GM18498 (cell line): ENCODE measurements around the gene ATP11A.

ENCODE experiments used
- ATAC-seq: cut with Tn5 transposase; IDR thresholded peaks from one replicate; pipeline ENCODE4 v1.9.1; 2021; ENCODE audit warnings: mild to moderate bottlenecking, moderate library complexity; ENCODE audit not compliant: unreplicated experiment

Gene ATP11A

DNA sequence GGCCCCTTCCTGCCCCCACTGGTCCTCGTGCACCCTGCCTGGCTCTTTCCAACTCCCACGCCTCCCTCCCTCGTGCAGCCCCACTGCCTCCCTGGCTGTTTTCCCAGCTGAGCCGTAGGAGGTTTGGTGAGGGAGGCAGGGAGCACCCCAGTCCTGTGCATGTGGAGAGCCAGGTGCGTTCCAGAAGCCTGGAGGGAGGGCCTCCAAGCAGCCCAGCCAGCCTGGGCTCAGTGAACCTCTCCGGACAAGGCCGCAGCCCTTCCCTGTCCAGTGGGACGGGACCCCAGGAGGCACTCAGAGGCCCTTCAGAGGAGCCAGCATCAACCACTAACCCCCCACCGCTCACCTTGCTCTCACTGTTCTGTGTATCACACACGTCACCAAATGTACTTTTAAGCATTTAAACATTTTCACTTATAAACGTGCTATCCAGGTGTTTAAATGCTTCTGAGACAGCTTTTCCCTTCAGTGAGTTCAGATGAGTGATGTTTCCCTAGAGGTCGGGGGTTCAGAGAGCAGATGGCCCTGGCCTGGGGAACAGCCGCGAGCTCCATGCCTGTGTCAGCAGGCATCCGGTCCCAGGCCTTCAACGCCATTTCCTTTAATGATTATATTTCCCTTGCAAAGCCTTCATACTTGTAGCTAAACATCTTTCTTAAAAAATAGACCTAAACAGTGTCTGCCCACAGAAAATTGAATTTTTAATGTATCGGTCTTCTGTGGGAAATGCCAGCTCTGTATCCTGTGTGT is 122.6 kb downstream of the ATP11A start:
- no peak for ATAC-seq

DNA sequence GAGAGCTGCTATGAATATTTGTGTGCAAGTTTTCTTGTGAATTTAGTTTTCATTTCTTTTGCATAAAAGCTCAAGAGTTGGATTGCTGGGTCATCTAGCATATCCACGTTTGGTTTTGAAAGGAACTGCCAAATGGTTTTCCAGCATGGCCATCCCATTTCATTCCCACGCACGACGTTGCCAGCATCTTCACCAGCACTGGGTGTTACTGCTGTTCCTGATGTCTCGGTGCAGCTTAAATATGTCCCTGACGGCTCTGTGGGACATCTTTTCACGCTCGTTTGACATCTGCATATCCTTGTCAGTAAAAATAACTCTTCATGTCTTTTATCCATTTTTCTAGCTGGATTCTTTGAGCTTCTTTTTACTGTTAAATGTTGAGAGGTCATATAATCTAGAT is 123.7 kb downstream of the ATP11A start:
- no peak for ATAC-seq

DNA sequence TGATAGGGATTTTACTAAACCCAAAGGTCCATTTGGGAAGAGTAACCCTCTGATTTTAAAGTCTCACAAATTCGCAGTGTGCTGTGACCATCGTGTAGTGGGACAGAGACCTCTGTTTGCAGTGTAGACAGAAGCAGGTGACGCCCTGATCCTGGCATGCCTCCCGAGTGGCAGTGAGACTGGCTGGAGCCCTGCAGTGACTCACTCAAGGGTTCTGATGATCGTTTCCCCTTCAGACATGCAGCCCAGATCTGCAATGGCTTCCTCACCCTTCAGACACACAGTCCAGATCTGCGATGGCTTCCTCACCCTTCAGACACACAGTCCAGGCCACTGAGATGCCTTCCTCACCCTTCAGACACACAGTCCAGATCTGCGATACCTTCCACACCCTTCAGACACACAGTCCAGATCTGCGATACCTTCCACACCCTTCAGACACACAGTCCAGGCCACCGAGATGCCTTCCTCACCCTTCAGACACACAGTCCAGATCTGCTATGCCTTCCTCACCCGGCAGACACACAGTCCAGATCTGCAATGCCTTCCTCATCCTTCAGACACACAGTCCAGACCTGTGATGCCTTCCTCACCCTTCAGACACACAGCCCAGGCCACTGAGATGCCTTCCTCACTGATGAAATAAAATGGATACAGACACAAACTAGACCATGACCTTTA is 125.2 kb downstream of the ATP11A start:
- no peak for ATAC-seq

DNA sequence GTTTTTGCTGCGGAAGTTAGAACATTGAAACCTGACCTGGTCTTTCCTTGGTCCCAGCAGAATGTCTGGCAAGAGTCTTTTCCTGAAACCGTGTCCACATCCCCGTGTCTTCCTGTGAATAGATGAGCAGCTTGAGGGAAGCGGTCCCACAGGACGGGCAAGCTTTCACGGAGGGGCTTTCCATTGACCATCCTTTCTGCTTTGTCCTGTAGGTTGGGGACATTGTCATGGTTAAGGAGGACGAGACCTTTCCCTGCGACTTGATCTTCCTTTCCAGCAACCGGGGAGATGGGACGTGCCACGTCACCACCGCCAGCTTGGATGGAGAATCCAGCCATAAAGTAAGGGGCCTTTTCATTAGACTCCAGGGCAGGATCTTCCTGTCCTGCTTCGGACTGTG is 126.0 kb downstream of the ATP11A start:
- no peak for ATAC-seq

DNA sequence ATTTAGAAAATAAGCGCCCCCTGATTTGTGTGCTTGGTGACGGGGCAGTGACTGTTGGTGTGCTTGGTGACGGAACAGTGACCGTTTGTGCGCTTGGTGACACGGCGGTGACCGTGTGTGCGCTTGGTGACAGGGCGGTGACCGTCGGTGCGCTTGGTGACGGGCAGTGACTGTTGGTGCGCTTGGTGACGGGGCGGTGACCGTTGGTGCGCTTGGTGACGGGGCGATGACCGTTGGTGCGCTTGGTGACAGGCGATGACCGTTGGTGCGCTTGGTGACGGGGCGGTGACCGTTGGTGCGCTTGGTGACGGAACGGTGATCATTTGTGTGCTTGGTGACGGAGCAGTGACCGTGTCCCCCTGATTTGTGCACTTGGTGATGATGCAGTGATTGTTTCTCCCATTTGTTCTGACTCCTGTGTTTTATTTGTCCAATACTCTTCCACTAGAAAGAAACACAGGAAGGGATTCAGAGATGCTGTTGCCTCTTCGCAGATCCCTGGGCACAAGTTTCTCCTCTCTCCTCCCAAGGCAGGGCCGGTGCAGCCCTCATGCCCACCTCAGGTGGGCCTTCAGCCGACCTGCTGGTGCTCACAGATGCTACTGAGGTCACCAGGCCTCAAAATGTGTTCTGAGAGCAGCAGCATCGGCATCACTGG is 128.3 kb downstream of the ATP11A start:
- ATAC-seq: no peak

DNA sequence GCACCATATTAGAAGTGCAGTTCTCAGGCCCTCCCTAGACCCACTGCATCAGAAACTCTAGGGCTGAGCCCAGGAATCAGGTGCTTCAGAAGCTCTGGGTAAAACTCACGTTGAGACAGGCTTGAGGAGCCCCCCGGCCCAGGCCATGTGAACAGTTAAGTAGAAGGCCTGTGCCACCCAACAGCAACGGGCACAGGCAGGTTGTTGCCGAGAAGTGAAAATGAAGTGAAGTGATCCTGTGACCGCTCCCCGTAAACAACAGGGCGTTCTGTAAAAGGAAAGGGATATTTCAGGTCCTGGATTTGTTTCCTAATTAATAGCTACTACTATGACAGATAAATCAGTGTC is 128.8 kb downstream of the ATP11A start:
- ATAC-seq: no peak

DNA sequence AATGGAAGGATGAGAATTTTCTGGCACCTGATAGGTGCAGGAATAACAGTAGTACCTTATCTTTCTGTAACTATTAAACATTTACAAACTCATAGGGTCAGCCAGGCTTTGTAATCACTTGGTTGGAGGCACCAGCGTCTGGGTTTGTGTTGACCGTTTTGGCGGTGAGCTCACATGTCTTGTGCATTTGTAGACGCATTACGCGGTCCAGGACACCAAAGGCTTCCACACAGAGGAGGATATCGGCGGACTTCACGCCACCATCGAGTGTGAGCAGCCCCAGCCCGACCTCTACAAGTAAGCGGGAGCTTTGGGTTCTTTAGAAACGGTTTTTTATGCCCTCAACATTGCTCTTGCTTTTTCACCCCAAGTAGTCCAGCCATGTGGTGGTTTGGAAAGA is 129.3 kb downstream of the ATP11A start:
- no peak for ATAC-seq

DNA sequence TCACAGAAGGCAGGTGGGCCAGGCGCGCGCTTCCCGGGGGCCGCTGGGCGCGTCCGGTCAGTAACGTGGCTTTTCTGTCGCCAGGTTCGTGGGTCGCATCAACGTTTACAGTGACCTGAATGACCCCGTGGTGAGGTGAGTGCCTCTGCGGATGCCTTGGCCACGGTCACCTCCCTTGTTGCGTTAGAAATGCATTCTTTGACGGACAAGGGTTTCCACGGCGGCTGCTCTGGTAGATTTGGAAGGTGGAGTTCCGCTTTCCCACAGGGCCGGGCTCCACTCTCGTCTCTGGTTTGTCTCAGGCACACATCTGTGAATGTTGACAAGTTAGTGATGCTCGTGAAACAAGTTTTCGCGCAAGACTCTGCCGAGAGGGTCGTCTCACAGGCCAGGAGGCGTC is 130.0 kb downstream of the ATP11A start:
- no peak for ATAC-seq

DNA sequence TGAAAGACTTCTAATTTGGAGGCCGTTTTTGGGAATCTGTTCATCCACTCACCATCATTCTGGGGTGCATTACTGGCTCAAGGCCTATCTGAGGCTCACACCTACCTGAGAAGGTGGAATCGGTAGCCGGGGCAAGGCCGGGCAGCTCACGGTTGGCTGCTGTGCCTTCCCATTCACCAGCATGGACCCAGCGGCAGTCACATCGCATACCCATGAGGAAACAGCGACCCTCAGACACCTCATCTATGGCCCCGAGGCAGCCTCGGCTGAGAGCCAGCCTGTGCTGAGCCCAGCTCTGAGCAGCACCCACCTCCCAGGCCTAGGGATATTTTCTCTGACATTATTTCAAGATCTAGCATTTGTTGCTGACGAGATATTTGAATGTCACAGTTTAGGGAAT is 130.5 kb downstream of the ATP11A start:
- ATAC-seq: no peak

DNA sequence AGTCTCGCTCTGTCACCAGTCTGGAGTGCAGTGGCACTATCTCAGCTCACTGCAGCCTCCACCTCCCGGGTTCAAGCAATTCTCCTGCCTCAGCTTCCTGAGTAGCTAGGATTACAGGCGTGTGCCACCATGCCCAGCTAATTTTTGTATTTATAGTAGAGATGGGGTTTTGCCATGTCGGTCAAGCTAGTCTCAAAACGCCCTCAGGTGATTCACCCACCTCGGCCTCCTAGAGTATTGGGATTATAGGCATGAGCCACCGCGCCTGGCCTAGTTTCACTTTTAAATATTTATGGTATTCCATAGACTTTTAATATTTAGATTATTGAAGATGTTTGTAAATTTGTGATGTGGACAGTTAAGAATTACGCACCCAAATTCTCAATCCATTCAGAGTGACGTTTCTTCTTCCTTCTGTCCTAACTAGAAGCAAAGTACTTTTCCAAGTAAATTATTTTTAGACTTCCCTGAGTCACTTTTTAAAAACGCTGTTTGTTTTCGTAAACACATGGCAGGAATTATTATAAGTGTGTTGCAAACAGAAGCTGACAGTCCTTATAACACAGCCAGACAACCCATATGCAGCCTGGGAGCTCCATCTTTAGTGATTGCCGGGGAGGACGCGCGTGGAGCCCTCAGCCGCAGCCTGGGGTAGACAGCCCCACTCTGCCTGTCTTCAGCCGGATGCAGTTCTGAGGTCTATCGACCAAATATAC is 131.7 kb downstream of the ATP11A start:
- ATAC-seq: no peak

DNA sequence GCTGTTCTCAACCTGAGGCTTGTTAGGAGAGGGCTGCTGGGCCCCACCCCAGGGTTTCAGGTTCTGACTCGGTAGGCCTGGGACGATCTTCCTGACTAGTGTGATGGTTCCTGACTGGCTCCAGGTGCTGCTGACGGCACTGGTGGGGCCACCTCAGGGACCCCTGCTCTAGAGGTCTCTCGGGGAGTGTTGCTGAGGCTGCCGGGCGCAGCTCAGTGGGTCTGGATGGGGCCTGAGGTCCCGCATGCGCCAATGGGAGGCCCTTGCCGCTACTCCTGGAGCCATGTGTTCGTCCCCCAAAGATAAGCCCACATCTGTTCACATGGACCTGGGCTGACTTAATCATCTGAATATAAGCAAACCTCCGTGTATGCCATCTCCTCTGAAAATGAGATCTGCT is 133.0 kb downstream of the ATP11A start:
- ATAC-seq: no peak

DNA sequence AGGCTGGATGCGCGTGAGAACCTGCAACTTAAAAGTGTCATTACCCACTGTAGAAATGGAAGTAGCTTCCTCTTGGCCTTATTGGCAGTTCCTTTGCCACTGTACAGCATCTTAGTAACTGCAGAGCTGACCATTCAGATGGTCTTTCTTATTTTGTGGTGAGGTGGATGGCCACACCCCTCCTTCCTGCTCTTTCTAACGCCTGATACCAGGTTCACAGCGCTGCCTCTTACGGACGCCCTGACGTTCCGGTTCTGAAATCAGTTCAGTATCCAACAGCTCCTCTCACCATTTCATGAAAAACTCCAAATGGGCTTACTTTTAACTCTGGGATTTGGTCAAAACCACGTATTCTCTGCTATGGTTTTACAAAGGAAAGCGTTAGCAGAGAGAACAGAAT is 134.6 kb downstream of the ATP11A start:
- no peak for ATAC-seq

DNA sequence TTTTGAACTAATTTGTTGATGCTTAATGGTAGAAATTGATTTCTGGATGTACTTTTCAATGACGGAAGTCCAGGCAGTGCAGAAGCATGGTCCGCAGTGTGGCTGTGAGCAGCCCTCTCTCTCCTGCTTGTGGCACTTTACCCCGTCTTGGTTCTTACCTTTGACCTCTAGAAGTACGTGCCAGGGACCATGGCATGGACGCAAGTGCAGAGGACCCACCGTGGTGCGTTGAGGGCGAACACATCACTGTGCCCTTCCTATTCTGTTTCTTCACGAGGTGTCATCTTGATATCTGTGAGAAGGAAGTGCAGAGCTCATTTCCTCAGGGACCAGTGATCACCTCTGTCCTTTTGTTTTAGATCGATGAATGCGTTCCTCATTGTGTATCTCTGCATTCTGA is 135.2 kb downstream of the ATP11A start:
- ATAC-seq: no peak

DNA sequence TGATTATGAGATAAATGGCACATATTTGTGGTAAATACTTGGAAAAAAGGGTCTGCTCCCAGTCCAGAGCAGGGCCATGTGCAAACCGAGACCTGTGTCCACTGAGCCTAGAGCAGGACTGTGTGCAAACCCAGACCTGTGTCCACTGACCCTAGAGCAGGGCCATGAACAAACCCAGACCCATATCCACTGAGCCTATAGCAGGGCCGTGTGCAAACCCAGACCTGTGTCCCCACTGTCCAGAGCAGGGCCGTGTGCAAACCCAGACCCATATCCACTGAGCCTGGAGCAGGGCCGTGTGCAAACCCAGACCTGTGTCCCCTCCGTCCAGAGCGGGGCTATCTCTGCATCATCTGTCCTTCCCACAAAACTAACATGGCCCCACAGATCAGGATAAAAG is 136.0 kb downstream of the ATP11A start:
- no peak for ATAC-seq

DNA sequence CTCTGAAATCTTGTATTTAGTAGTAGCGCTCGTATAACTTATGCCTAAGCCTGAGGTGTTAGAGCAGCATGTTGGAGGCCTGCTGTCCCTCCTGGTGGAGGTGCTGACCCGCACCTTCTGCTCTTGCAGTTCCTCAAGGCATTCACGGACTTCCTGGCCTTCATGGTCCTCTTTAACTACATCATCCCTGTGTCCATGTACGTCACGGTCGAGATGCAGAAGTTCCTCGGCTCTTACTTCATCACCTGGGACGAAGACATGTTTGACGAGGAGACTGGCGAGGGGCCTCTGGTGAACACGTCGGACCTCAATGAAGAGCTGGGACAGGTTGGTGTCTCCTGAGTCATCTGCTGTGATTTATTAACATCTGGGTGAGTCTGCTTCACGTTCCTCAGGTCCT is 136.7 kb downstream of the ATP11A start:
- ATAC-seq: no peak

DNA sequence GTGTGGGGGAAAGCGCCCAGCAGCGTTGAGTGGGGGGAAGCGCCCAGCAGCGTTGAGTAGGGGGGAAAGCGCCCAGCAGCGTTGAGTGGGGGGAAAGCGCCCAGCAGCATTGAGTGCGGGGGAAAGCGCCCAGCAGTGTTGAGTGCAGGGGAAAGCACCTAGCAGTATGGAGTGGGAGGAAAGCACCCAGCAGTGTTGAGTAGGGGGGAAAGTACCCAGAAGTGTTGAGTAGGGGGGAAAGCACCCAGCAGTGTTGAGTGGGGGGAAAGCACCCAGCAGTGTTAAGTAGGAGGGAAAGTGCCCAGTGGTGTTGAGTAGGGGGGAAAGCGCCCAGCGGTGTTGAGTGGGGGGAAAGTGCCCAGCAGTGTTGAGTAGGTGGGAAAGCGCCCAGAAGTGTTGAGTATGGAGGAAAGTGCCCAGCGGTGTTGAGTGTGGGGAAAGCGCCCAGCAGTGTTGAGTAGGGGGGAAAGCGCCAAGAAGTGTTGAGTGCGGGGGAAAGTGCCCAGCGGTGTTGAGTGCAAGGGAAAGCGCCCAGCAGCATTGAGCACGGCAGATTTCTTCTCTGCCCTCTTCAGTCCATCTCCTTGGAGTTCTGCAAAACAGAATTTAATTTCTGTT is 138.4 kb downstream of the ATP11A start:
- ATAC-seq: no peak

DNA sequence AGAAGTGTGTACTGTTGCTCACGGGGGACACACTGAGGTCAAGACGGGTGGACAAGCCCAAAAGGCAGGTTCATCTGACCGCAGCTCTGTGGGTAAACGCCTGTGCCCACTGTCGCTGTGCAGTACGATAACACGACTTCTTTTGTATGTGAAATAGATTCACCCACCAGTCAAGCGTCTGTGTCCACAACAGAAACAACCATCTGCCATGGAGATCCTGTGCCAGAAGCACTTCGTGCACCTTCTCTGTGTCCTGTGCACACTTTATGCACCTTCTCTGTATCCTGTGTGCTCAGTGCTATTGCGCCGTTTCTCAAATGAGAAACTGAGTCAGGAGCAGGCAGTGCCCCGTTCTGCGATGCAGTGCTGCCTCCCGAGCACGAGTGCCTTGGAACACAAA is 138.9 kb downstream of the ATP11A start:
- ATAC-seq: no peak

DNA sequence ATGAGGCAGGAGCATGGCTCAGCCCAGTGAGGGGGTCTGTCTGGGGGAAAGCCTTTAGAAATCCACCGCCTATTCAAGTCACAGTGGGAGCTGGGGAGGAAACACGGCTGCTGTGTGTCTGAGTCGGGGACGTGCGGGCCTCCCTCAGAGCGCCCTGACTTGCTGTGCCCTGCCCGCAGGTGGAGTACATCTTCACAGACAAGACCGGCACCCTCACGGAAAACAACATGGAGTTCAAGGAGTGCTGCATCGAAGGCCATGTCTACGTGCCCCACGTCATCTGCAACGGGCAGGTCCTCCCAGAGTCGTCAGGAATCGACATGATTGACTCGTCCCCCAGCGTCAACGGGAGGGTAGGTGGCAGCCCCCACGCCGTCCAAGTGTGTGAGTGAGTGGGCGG is 141.4 kb downstream of the ATP11A start:
- ATAC-seq: no peak

DNA sequence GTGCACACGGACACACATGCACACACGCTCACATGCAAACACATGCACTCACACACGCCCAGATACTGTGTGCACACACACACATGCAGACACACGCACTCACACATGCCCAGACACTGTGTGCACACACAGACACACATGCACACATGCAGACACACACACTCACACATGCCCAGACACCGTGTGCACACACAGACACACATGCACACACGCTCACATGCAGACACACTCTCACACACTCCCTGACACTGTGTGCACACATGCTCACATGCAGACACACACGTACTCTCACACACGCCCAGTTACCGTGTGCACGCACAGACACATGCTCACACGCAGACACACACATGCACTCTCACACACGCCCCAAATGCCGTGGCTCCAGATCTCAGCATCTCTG is 142.0 kb downstream of the ATP11A start:
- ATAC-seq: no peak

DNA sequence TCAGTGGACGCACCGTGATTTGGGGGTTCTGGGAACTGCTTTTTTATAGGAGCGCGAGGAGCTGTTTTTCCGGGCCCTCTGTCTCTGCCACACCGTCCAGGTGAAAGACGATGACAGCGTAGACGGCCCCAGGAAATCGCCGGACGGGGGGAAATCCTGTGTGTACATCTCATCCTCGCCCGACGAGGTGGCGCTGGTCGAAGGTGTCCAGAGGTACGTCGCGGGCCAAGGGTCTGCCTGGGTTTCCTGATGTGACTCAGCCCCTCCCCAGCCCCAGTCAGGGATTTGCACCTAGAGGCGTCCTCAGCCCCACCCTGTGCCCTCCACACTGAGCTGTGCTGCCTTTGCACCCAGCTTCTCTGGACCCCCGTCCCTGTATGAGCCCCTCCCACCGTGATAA is 143.0 kb downstream of the ATP11A start:
- no peak for ATAC-seq

DNA sequence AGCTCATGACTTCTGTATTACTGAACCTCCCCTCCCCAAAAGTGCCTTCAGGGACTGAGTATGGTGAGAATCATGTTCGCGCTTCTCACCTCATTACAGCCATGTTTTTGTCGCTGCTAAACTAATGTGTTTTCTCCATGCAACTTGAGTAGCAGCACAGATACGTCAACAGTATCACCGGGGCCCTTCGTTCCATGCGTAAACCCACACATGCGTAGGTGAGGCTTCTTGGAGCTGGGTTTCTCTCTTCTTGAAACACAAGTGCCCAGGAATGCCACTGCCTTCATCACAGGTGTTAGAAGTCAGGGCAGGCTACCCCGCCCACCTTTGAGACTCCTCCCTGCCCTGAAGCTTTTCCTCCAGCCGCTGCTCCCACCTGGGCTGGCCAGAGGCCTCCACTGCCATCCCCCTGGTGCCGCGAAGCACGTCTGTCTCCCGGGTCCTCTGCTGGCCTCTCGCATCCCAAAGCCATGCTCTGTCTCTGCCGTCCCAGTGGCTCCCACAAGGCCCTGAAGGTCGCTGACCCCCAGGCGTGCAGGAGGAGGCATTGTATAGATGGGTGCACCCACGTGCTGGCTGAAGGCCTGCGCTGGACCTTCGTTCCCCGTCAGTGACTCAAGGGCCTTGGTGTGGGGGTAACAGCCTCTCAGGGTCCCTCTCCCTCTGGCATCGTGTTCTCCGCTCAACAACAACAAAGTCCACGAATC is 143.9 kb downstream of the ATP11A start:
- no peak for ATAC-seq
